Testis (tissue), 2 donors: ENCODE measurements around the gene ZNF311.

Source experiments
- CTCF ChIP-seq, 3 experiments: fragments of 450-650 bp in 2 of 3; fragments of 200-600 bp in 1 of 3; sonication (generic) in 1 of 3; IDR thresholded peaks; one replicate each; pipeline ENCODE4 v1.5.1; 2016 to 2019; ENCODE audit warnings: antibody characterized with exemption in 3 of 3, mild to moderate bottlenecking in 2 of 3, moderate library complexity in 1 of 3
- POLR2A ChIP-seq: fragments of 450-650 bp; IDR thresholded peaks from one replicate; pipeline ENCODE4 v1.6.1; 2017; ENCODE audit warnings: antibody characterized with exemption, mild to moderate bottlenecking, moderate library complexity

- TF ChIP-seq CTCF (IDR thresholded peaks at IDR 0.05) (no peak), POLR2A (no peak)
These were observed 36.6 kb downstream of the ZNF311 start for GRCh38 chr6:28968476-28968875.
